ENCODE results near the gene CHD2.

Gene CHD2

GRCh38 chr15:92900731-92901071, 577 bp downstream of the CHD2 start:
- H3K4me3 ChIP-seq (ENCODE audit: insufficient read depth in 1 of 2, low read depth in 1 of 2, low read length in 2 of 2), result peak overlapping the region in 1 of 2 experiments; percentile 92
- no peak for DNase-seq
- no peak overlapping the region for H3K23ac ChIP-seq (ENCODE audit: low read length in 2 of 2)
- no peaks in the 10 kb centered on the region for H3K27me3 ChIP-seq (ENCODE audit: control insufficient read depth in 1 of 2, insufficient read depth in 1 of 2, low read length in 2 of 2)
- H3K14ac ChIP-seq (ENCODE audit: low read length in 2 of 2), result no peak overlapping the region
- no peak overlapping the region for H2AK5ac ChIP-seq (ENCODE audit: low read length, severe bottlenecking)
- no peak overlapping the region for H3K18ac ChIP-seq (ENCODE audit: low read depth in 1 of 2, low read length in 2 of 2)
- 0% methylated on average over 5 of the region's 6 CpGs for WGBS
- no peak overlapping the region for H4K91ac ChIP-seq (ENCODE audit: low read length)
- no peak overlapping the region for H2AFZ ChIP-seq (ENCODE audit: low read depth, low read length)
- no peak overlapping the region for H2BK5ac ChIP-seq (ENCODE audit: low read depth, low read length, poor library complexity, severe bottlenecking)
- peaks cover 0 to 62% of the 10 kb centered on the region in 2 experiments for H3K36me3 ChIP-seq (ENCODE audit: control insufficient read depth in 1 of 2, insufficient read depth in 2 of 2, low read depth in 1 of 2, low read length in 2 of 2)
- no peak overlapping the region for H4K8ac ChIP-seq (ENCODE audit: low read length)
- H3K4me2 ChIP-seq (ENCODE audit: low read length, poor library complexity, severe bottlenecking), result no peak overlapping the region
- H2BK15ac ChIP-seq (ENCODE audit: low read depth, poor library complexity, severe bottlenecking), result no peak overlapping the region
- H3K9me3 ChIP-seq (ENCODE audit: control insufficient read depth, low read length), result no peaks in the 10 kb centered on the region
- no peak overlapping the region for H3K4ac ChIP-seq (ENCODE audit: low read depth in 1 of 2, low read length in 2 of 2)
- no peaks in the 10 kb centered on the region for H3K79me1 ChIP-seq (replicated peaks; ENCODE audit: low read length, poor library complexity, severe bottlenecking)
- H2BK12ac ChIP-seq (ENCODE audit: low read length in 2 of 2), result no peak overlapping the region
- H2BK120ac ChIP-seq (ENCODE audit: low read depth, low read length), result no peak overlapping the region
- H3K9ac ChIP-seq (ENCODE audit: low read length), result peak overlapping the region; percentile 100
- H3K27ac ChIP-seq (ENCODE audit: low read length, poor library complexity, severe bottlenecking), result peak overlapping the region; percentile 46
- peaks cover 1% of the 10 kb centered on the region for H3K4me1 ChIP-seq (ENCODE audit: control insufficient read depth, insufficient read depth, low read depth, low read length)

GRCh38 chr15:92901072-92901761, 1.1 kb downstream of the CHD2 start:
- Histone ChIP-seq H2BK15ac (ENCODE audit: low read depth, poor library complexity, severe bottlenecking) (no peak overlapping the region), H4K91ac (ENCODE audit: low read length) (no peak overlapping the region), H3K27me3 (ENCODE audit: control insufficient read depth in 1 of 2, insufficient read depth in 1 of 2, low read length in 2 of 2) (no peaks in the 10 kb centered on the region), H3K36me3 (ENCODE audit: control insufficient read depth in 1 of 2, insufficient read depth in 2 of 2, low read depth in 1 of 2, low read length in 2 of 2) (peaks cover 0 to 61% of the 10 kb centered on the region in 2 experiments), H3K14ac (ENCODE audit: low read length in 2 of 2) (no peak overlapping the region), H3K23ac (ENCODE audit: low read length in 2 of 2) (no peak overlapping the region), H3K4me1 (ENCODE audit: control insufficient read depth, insufficient read depth, low read depth, low read length) (peaks cover 1% of the 10 kb centered on the region), H3K79me1 (replicated peaks; ENCODE audit: low read length, poor library complexity, severe bottlenecking) (no peaks in the 10 kb centered on the region), H3K18ac (ENCODE audit: low read depth in 1 of 2, low read length in 2 of 2) (no peak overlapping the region), H2AK5ac (ENCODE audit: low read length, severe bottlenecking) (no peak overlapping the region), H4K8ac (ENCODE audit: low read length) (no peak overlapping the region), H2BK12ac (ENCODE audit: low read length in 2 of 2) (no peak overlapping the region), H3K9ac (ENCODE audit: low read length) (peak overlapping the region; percentile 100), H2BK120ac (ENCODE audit: low read depth, low read length) (no peak overlapping the region), H3K27ac (ENCODE audit: low read length, poor library complexity, severe bottlenecking) (peak overlapping the region; percentile 46), H2BK5ac (ENCODE audit: low read depth, low read length, poor library complexity, severe bottlenecking) (no peak overlapping the region), H3K4ac (ENCODE audit: low read depth in 1 of 2, low read length in 2 of 2) (no peak overlapping the region), H3K4me2 (ENCODE audit: low read length, poor library complexity, severe bottlenecking) (peak overlapping the region; percentile 19), H3K4me3 (ENCODE audit: insufficient read depth in 1 of 2, low read depth in 1 of 2, low read length in 2 of 2) (peak overlapping the region; percentile 47 to 92), H2AFZ (ENCODE audit: low read depth, low read length) (no peak overlapping the region), H3K9me3 (ENCODE audit: control insufficient read depth, low read length) (no peaks in the 10 kb centered on the region)
- DNase-seq, result no peak
- 0% methylated on average over 3 of the region's 8 CpGs for WGBS

DNA sequence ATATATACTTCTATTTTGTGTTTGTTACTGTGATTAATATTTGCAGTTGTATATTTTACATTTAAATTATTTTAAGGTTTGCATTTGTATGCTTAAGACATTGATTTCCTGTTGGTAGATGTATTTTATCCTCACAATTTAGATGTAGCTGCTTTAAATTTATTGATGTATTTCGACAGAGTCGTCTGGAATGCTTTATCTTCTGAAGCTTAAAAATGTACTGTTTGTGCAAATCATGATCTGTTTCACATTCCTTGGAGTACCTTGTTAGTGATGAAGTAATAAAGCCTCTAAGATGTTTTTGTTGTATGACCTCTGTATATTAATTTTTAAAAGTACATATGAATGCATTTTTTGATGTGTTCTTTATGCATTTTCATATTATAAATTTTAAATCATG, 1.9 kb downstream of the CHD2 start:
- Histone ChIP-seq H4K8ac (ENCODE audit: low read length) (no peak overlapping the region), H3K18ac (ENCODE audit: low read depth in 1 of 2, low read length in 2 of 2) (no peak overlapping the region), H3K9me3 (ENCODE audit: control insufficient read depth, low read length) (no peaks in the 10 kb centered on the region), H3K4me1 (ENCODE audit: control insufficient read depth, insufficient read depth, low read depth, low read length) (peaks cover 1% of the 10 kb centered on the region), H4K91ac (ENCODE audit: low read length) (no peak overlapping the region), H3K4me2 (ENCODE audit: low read length, poor library complexity, severe bottlenecking) (no peak overlapping the region), H2AK5ac (ENCODE audit: low read length, severe bottlenecking) (no peak overlapping the region), H2AFZ (ENCODE audit: low read depth, low read length) (no peak overlapping the region), H3K27ac (ENCODE audit: low read length, poor library complexity, severe bottlenecking) (no peak overlapping the region), H3K27me3 (ENCODE audit: control insufficient read depth in 1 of 2, insufficient read depth in 1 of 2, low read length in 2 of 2) (no peaks in the 10 kb centered on the region), H2BK15ac (ENCODE audit: low read depth, poor library complexity, severe bottlenecking) (no peak overlapping the region), H3K36me3 (ENCODE audit: control insufficient read depth in 1 of 2, insufficient read depth in 2 of 2, low read depth in 1 of 2, low read length in 2 of 2) (peaks cover 0 to 54% of the 10 kb centered on the region in 2 experiments), H3K4me3 (ENCODE audit: insufficient read depth in 1 of 2, low read depth in 1 of 2, low read length in 2 of 2) (peak overlapping the region in 1 of 2 experiments; percentile 92), H3K23ac (ENCODE audit: low read length in 2 of 2) (no peak overlapping the region), H2BK5ac (ENCODE audit: low read depth, low read length, poor library complexity, severe bottlenecking) (no peak overlapping the region), H3K4ac (ENCODE audit: low read depth in 1 of 2, low read length in 2 of 2) (no peak overlapping the region), H2BK12ac (ENCODE audit: low read length in 2 of 2) (no peak overlapping the region), H3K79me1 (replicated peaks; ENCODE audit: low read length, poor library complexity, severe bottlenecking) (no peaks in the 10 kb centered on the region), H3K9ac (ENCODE audit: low read length) (peak overlapping the region; percentile 100), H2BK120ac (ENCODE audit: low read depth, low read length) (no peak overlapping the region), H3K14ac (ENCODE audit: low read length in 2 of 2) (no peak overlapping the region)
- WGBS, result 0% methylated on average over 2 of the region's 2 CpGs
- no peak for DNase-seq

GRCh38 chr15:92902737-92903593, 2.8 kb downstream of the CHD2 start:
- no peak overlapping the region for H4K8ac ChIP-seq (ENCODE audit: low read length)
- no peak overlapping the region for H4K91ac ChIP-seq (ENCODE audit: low read length)
- no peak overlapping the region for H3K23ac ChIP-seq (ENCODE audit: low read length in 2 of 2)
- no peak overlapping the region for H3K4ac ChIP-seq (ENCODE audit: low read depth in 1 of 2, low read length in 2 of 2)
- no peak overlapping the region for H3K14ac ChIP-seq (ENCODE audit: low read length in 2 of 2)
- peak overlapping the region in 1 of 2 experiments; percentile 92 for H3K4me3 ChIP-seq (ENCODE audit: insufficient read depth in 1 of 2, low read depth in 1 of 2, low read length in 2 of 2)
- no peak overlapping the region for H2BK15ac ChIP-seq (ENCODE audit: low read depth, poor library complexity, severe bottlenecking)
- no peak overlapping the region for H2BK12ac ChIP-seq (ENCODE audit: low read length in 2 of 2)
- peak overlapping the region; percentile 63 for H3K4me2 ChIP-seq (ENCODE audit: low read length, poor library complexity, severe bottlenecking)
- H3K4me1 ChIP-seq (ENCODE audit: control insufficient read depth, insufficient read depth, low read depth, low read length), result peaks cover 1% of the 10 kb centered on the region
- peak overlapping the region; percentile 77 for H3K27ac ChIP-seq (ENCODE audit: low read length, poor library complexity, severe bottlenecking)
- no peak overlapping the region for H2BK120ac ChIP-seq (ENCODE audit: low read depth, low read length)
- no peak overlapping the region for H2AFZ ChIP-seq (ENCODE audit: low read depth, low read length)
- 0% methylated on average over 1 of the region's 4 CpGs for WGBS
- H3K18ac ChIP-seq (ENCODE audit: low read depth in 1 of 2, low read length in 2 of 2), result no peak overlapping the region
- no peak for DNase-seq
- H3K36me3 ChIP-seq (ENCODE audit: control insufficient read depth in 1 of 2, insufficient read depth in 2 of 2, low read depth in 1 of 2, low read length in 2 of 2), result peaks cover 0 to 44% of the 10 kb centered on the region in 2 experiments
- H2AK5ac ChIP-seq (ENCODE audit: low read length, severe bottlenecking), result no peak overlapping the region
- no peaks in the 10 kb centered on the region for H3K9me3 ChIP-seq (ENCODE audit: control insufficient read depth, low read length)
- H3K79me1 ChIP-seq (replicated peaks; ENCODE audit: low read length, poor library complexity, severe bottlenecking), result no peaks in the 10 kb centered on the region
- H3K27me3 ChIP-seq (ENCODE audit: control insufficient read depth in 1 of 2, insufficient read depth in 1 of 2, low read length in 2 of 2), result no peaks in the 10 kb centered on the region
- H2BK5ac ChIP-seq (ENCODE audit: low read depth, low read length, poor library complexity, severe bottlenecking), result no peak overlapping the region
- peak overlapping the region; percentile 100 for H3K9ac ChIP-seq (ENCODE audit: low read length)

Data from mesenchymal stem cell (in vitro differentiated cells and primary cell).